ENCODE measurements around the gene PAPSS1.
"Not testable (repeated sequence)": the region's sequence is repeated elsewhere in the genome, so short reads cannot be mapped to it uniquely, and the experiment has no call there.

PAPSS1 gene

GRCh38 chr4:107699466-107700206, 20.4 kb downstream of the PAPSS1 start:
- no peaks in the 10 kb centered on the region for H3K9me3 ChIP-seq
- H3K4me3 ChIP-seq (ENCODE audit: low read depth, low read length): no peak overlapping the region
- DNase-seq: no peak
- no peak for TF ChIP-seq CTCF (IDR thresholded peaks at IDR 0.05; ENCODE audit: low read depth, low read length)
- H3K27me3 ChIP-seq: no peaks in the 10 kb centered on the region
- no peaks in the 10 kb centered on the region for H3K36me3 ChIP-seq
- H3K4me1 ChIP-seq: no peaks in the 10 kb centered on the region

- H3K4me3 ChIP-seq (ENCODE audit: low read depth, low read length); H3K9me3 ChIP-seq; H3K4me1 ChIP-seq; H3K27me3 ChIP-seq; H3K36me3 ChIP-seq; DNase-seq: not testable (repeated sequence)
These were observed 23.8 kb downstream of the PAPSS1 start for GRCh38 chr4:107696187-107696586.

- H3K4me3 ChIP-seq (ENCODE audit: low read depth, low read length): no peak overlapping the region
These were observed 26.9 kb downstream of the PAPSS1 start for GRCh38 chr4:107693132-107693531.

GRCh38 chr4:107692202-107692601, 27.8 kb downstream of the PAPSS1 start:
- H3K4me3 ChIP-seq (ENCODE audit: low read depth, low read length): no peak overlapping the region
- H3K27me3 ChIP-seq: no peaks in the 10 kb centered on the region
- 0 out of 2 replicates have a peak, but pooled peaks cover 4% of the 10 kb centered on the region for H3K36me3 ChIP-seq
- no peak for DNase-seq
- TF ChIP-seq CTCF (IDR thresholded peaks at IDR 0.05; ENCODE audit: low read depth, low read length): no peak
- H3K4me1 ChIP-seq: peaks cover 5% of the 10 kb centered on the region
- H3K9me3 ChIP-seq: no peaks in the 10 kb centered on the region

More at GRCh38 chr4:107693132-107693531, 26.9 kb downstream of the PAPSS1 start:
- Histone ChIP-seq H3K4me1 (peaks cover 5% of the 10 kb centered on the region), H3K27me3 (no peaks in the 10 kb centered on the region), H3K36me3 (0 out of 2 replicates have a peak, but pooled peaks cover 4% of the 10 kb centered on the region), H3K9me3 (no peaks in the 10 kb centered on the region)
- no peak for TF ChIP-seq CTCF (IDR thresholded peaks at IDR 0.05; ENCODE audit: low read depth, low read length)
- no peak for DNase-seq

- no peak for TF ChIP-seq CTCF (IDR thresholded peaks at IDR 0.05; ENCODE audit: low read depth, low read length)
- no peak for DNase-seq
- Histone ChIP-seq H3K27me3 (no peaks in the 10 kb centered on the region), H3K36me3 (0 out of 2 replicates have a peak, but pooled peaks cover 4% of the 10 kb centered on the region), H3K4me3 (ENCODE audit: low read depth, low read length) (no peak overlapping the region), H3K4me1 (peaks cover 5% of the 10 kb centered on the region), H3K9me3 (no peaks in the 10 kb centered on the region)
These were observed 28.7 kb downstream of the PAPSS1 start for GRCh38 chr4:107691378-107691777.

GRCh38 chr4:107689912-107690587, 30.0 kb downstream of the PAPSS1 start:
- DNase-seq: no peak
- TF ChIP-seq CTCF (IDR thresholded peaks at IDR 0.05; ENCODE audit: low read depth, low read length): no peak
- H3K36me3 ChIP-seq: 0 out of 2 replicates have a peak, but pooled peaks cover 4% of the 10 kb centered on the region
- H3K4me3 ChIP-seq (ENCODE audit: low read depth, low read length): no peak overlapping the region
- no peaks in the 10 kb centered on the region for H3K27me3 ChIP-seq
- H3K4me1 ChIP-seq: peaks cover 5% of the 10 kb centered on the region
- H3K9me3 ChIP-seq: no peaks in the 10 kb centered on the region
